HTERT RPE-1 (cell line): Measurements from ENCODE around the gene PHEX.

Experiments used
- in situ Hi-C: fragments of 300-500 bp; cut with MboI; formaldehyde crosslinking; loops from 4 replicates; pipeline ENCODE4 v1.14.3; 2020; ENCODE audit warnings: low sequenced_read_pairs

The PHEX gene

GRCh38 chrX:22147214-22147613 lies 115.1 kb downstream of the PHEX start:
- in situ Hi-C loops = no loop called here

GRCh38 chrX:22147942-22148341 lies 115.8 kb downstream of the PHEX start:
- in situ Hi-C loops = no loop called here

GRCh38 chrX:22148565-22148964 lies 116.4 kb downstream of the PHEX start:
- in situ Hi-C loops = no loop called here

GRCh38 chrX:22150371-22150770 lies 118.2 kb downstream of the PHEX start:
- in situ Hi-C loops = no loop called here

GRCh38 chrX:22155126-22155525 lies 123.0 kb downstream of the PHEX start:
- in situ Hi-C loops = no loop called here

- in situ Hi-C loops = no loop called here
These were observed 126.9 kb downstream of the PHEX start for GRCh38 chrX:22159071-22159470.

- in situ Hi-C loops = no loop called here
These were observed 131.2 kb downstream of the PHEX start for GRCh38 chrX:22163326-22163725.

GRCh38 chrX:22164770-22165388 lies 132.8 kb downstream of the PHEX start:
- in situ Hi-C loops = no loop called here

GRCh38 chrX:22165732-22166457 lies 133.8 kb downstream of the PHEX start:
- in situ Hi-C loops = no loop called here

- in situ Hi-C loops = no loop called here
These were observed 139.3 kb downstream of the PHEX start for GRCh38 chrX:22171287-22172060.

GRCh38 chrX:22173966-22174365 lies 141.8 kb downstream of the PHEX start:
- in situ Hi-C loops = no loop called here

GRCh38 chrX:22177950-22178515 lies 145.9 kb downstream of the PHEX start:
- in situ Hi-C loops = no loop called here

GRCh38 chrX:22184096-22184495 lies 152.0 kb downstream of the PHEX start:
- in situ Hi-C loops = no loop called here

- in situ Hi-C loops = no loop called here
These were observed 154.0 kb downstream of the PHEX start for GRCh38 chrX:22186165-22186564.

GRCh38 chrX:22192419-22193060 lies 160.4 kb downstream of the PHEX start:
- in situ Hi-C loops = no loop called here

- in situ Hi-C loops = no loop called here
These were observed 161.9 kb downstream of the PHEX start for GRCh38 chrX:22193851-22194659.

GRCh38 chrX:22194660-22194945 lies 162.5 kb downstream of the PHEX start:
- in situ Hi-C loops = no loop called here

GRCh38 chrX:22196149-22196548 lies 164.0 kb downstream of the PHEX start:
- in situ Hi-C loops = no loop called here

- in situ Hi-C loops = no loop called here
These were observed 170.1 kb downstream of the PHEX start for GRCh38 chrX:22202251-22202650.

- in situ Hi-C loops = no loop called here
These were observed 171.1 kb downstream of the PHEX start for GRCh38 chrX:22203186-22203585.

- in situ Hi-C loops = no loop called here
These were observed 174.7 kb downstream of the PHEX start for GRCh38 chrX:22206781-22207180.
